Parathyroid adenoma (tissue), 2 donors: ENCODE data around the gene TMEM184A.

Experiments
- H2AFZ ChIP-seq: fragments of 300-600 bp; sonication (generic); one replicate; pipeline ENCODE4 v1.7.0; 2017; ENCODE audit warnings: antibody characterized with exemption, mild to moderate bottlenecking
- H3K27ac ChIP-seq: fragments of 300-600 bp; sonication (generic); one replicate; pipeline ENCODE4 v1.7.0; 2017
- H3K27me3 ChIP-seq: fragments of 300-600 bp; sonication (generic); one replicate; pipeline ENCODE4 v1.7.0; 2017; ENCODE audit warnings: low read length; ENCODE audit not compliant: control insufficient read depth, insufficient read depth
- H3K36me3 ChIP-seq: fragments of 300-600 bp; sonication (generic); one replicate; pipeline ENCODE4 v1.7.0; 2017; ENCODE audit warnings: low read length; ENCODE audit not compliant: control insufficient read depth, insufficient read depth
- H3K4me1 ChIP-seq: fragments of 300-600 bp; sonication (generic); one replicate; pipeline ENCODE4 v1.7.0; 2017; ENCODE audit warnings: control low read depth
- H3K4me2 ChIP-seq: fragments of 300-600 bp; sonication (generic); one replicate; pipeline ENCODE4 v1.7.0; 2017; ENCODE audit warnings: low read length
- H3K4me3 ChIP-seq: fragments of 300-600 bp; sonication (generic); one replicate; pipeline ENCODE4 v1.7.0; 2017; ENCODE audit warnings: low read depth, low read length
- H3K79me2 ChIP-seq: fragments of 300-600 bp; sonication (generic); one replicate; pipeline ENCODE4 v1.7.0; 2017; ENCODE audit warnings: control low read depth
- H3K9ac ChIP-seq: fragments of 300-600 bp; sonication (generic); one replicate; pipeline ENCODE4 v1.7.0; 2017; ENCODE audit warnings: mild to moderate bottlenecking
- H3K9me3 ChIP-seq: fragments of 300-600 bp; sonication (generic); one replicate; pipeline ENCODE4 v1.7.0; 2017; ENCODE audit warnings: low read length; ENCODE audit not compliant: control insufficient read depth
- CTCF ChIP-seq: fragments of 300-600 bp; sonication (generic); IDR thresholded peaks from one replicate; pipeline ENCODE4 v1.7.0; 2017; ENCODE audit warnings: antibody characterized with exemption, mild to moderate bottlenecking
- donor health status: primary hyperparathyroidism.

TMEM184A gene

GRCh38 chr7:1595027-1595426, 39.0 kb upstream of the TMEM184A start:
- Histone ChIP-seq H3K9me3 (no peaks in the 10 kb centered on the region), H2AFZ (no peak overlapping the region)

GRCh38 chr7:1593904-1594421, 38.0 kb upstream of the TMEM184A start:
- Histone ChIP-seq H3K4me2 (no peak overlapping the region), H2AFZ (no peak overlapping the region), H3K79me2 (no peaks in the 10 kb centered on the region), H3K4me1 (no peaks in the 10 kb centered on the region), H3K4me3 (no peak overlapping the region), H3K27me3 (no peaks in the 10 kb centered on the region), H3K36me3 (no peaks in the 10 kb centered on the region), H3K9me3 (no peaks in the 10 kb centered on the region), H3K27ac (no peak overlapping the region), H3K9ac (no peak overlapping the region)
- no peak for TF ChIP-seq CTCF

More at GRCh38 chr7:1595027-1595426, 39.0 kb upstream of the TMEM184A start:
- no peak overlapping the region for H3K4me2 ChIP-seq
- H3K79me2 ChIP-seq: no peaks in the 10 kb centered on the region
- no peak for TF ChIP-seq CTCF
- H3K4me3 ChIP-seq: no peak overlapping the region
- H3K27ac ChIP-seq: no peak overlapping the region
- no peaks in the 10 kb centered on the region for H3K4me1 ChIP-seq
- no peak overlapping the region for H3K9ac ChIP-seq
- no peaks in the 10 kb centered on the region for H3K36me3 ChIP-seq
- no peaks in the 10 kb centered on the region for H3K27me3 ChIP-seq

GRCh38 chr7:1593091-1593866, 37.3 kb upstream of the TMEM184A start:
- no peak for TF ChIP-seq CTCF
- H2AFZ ChIP-seq: no peak overlapping the region
- no peaks in the 10 kb centered on the region for H3K36me3 ChIP-seq
- no peak overlapping the region for H3K9ac ChIP-seq
- H3K79me2 ChIP-seq: no peaks in the 10 kb centered on the region
- no peaks in the 10 kb centered on the region for H3K4me1 ChIP-seq
- H3K4me2 ChIP-seq: no peak overlapping the region
- no peak overlapping the region for H3K4me3 ChIP-seq
- no peaks in the 10 kb centered on the region for H3K27me3 ChIP-seq
- H3K9me3 ChIP-seq: no peaks in the 10 kb centered on the region
- H3K27ac ChIP-seq: no peak overlapping the region

GRCh38 chr7:1592299-1592871, 36.4 kb upstream of the TMEM184A start:
- Histone ChIP-seq H3K27ac (no peak overlapping the region), H3K4me2 (no peak overlapping the region), H3K4me1 (no peaks in the 10 kb centered on the region), H2AFZ (no peak overlapping the region), H3K27me3 (no peaks in the 10 kb centered on the region), H3K9me3 (no peaks in the 10 kb centered on the region), H3K9ac (no peak overlapping the region), H3K4me3 (no peak overlapping the region), H3K36me3 (no peaks in the 10 kb centered on the region), H3K79me2 (no peaks in the 10 kb centered on the region)
- TF ChIP-seq CTCF: no peak
